Esophagus muscularis mucosa (tissue), 3 donors: ENCODE measurements around the gene ZNF280C.

Source experiments
- CTCF ChIP-seq, 3 experiments: fragments of 200-600 bp in 2 of 3; fragments of 450-650 bp in 1 of 3; sonication (generic) in 2 of 3; IDR thresholded peaks; one replicate each; pipeline ENCODE4 v1.5.1; 2017 to 2019; ENCODE audit warnings: antibody characterized with exemption in 3 of 3, mild to moderate bottlenecking in 2 of 3, moderate library complexity in 1 of 3
- POLR2A ChIP-seq: fragments of 450-650 bp; IDR thresholded peaks from one replicate; pipeline ENCODE4 v1.6.1; 2017; ENCODE audit warnings: antibody characterized with exemption, moderate library complexity, mild to moderate bottlenecking, low read depth

GRCh38 chrX:130251671-130252070 is 17.0 kb downstream of the ZNF280C start:
- no peak for TF ChIP-seq CTCF (IDR thresholded peaks at IDR 0.05)
- TF ChIP-seq POLR2A: no peak
